ENCODE data around the gene ZDHHC14. TPM values are rescaled to one million over a fixed set of nuclear protein-coding genes. Genes with fewer than 3 reads are reported as not detected.

ZDHHC14 gene
- total and polyA plus RNA-seq, 2 of the 8 experiments (the other 6 are each of a cell fraction or from before 2014, with no cell fraction given): 2.9 to 5.3 TPM

DNA sequence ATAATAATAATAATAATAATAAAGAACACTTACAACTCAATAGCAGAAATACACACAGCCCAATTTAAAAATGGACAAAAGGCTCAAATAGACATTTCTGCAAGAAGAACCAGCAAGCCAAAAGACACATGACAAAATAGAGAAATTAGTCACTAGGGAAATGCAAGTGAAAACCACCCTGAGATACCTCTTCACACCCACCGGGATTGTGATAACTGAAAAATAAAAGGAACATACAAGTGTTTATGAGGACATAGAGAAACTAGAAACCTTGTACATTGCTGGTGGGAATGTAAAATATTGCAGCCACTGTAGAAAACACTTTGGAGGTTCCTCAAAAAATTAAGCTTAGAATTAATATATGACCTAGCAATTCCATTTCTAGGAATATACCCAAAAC, 59.2 kb downstream of the ZDHHC14 start (continued):
- TF ChIP-seq CREB1 (IDR thresholded peaks at IDR 0.05) (no peak), SIX5 (IDR thresholded peaks at IDR 0.05; ENCODE audit: low read depth, low read length) (no peak), POLR2AphosphoS5 (IDR thresholded peaks at IDR 0.05; ENCODE audit: low read depth, low read length) (no peak), SIRT6 (IDR thresholded peaks at IDR 0.05; ENCODE audit: low read length) (no peak), TCF12 (IDR thresholded peaks at IDR 0.05; ENCODE audit: low read depth, low read length) (no peak), MAFK (IDR thresholded peaks at IDR 0.05; ENCODE audit: low read depth, low read length) (no peak), CBX5 (IDR thresholded peaks at IDR 0.05; ENCODE audit: low read depth, low read length) (no peak), SP4 (IDR thresholded peaks at IDR 0.05; ENCODE audit: low read length) (no peak), FOSL1 (IDR thresholded peaks at IDR 0.05; ENCODE audit: insufficient read depth, low read depth, low read length) (no peak)
